NCI-H510A (cell line): ENCODE results near the gene ECEL1.

Experiments
- DNase-seq: peaks from one replicate; lab custom pipeline; 2025; lab: John Stamatoyannopoulos, UW

Gene ECEL1

DNA sequence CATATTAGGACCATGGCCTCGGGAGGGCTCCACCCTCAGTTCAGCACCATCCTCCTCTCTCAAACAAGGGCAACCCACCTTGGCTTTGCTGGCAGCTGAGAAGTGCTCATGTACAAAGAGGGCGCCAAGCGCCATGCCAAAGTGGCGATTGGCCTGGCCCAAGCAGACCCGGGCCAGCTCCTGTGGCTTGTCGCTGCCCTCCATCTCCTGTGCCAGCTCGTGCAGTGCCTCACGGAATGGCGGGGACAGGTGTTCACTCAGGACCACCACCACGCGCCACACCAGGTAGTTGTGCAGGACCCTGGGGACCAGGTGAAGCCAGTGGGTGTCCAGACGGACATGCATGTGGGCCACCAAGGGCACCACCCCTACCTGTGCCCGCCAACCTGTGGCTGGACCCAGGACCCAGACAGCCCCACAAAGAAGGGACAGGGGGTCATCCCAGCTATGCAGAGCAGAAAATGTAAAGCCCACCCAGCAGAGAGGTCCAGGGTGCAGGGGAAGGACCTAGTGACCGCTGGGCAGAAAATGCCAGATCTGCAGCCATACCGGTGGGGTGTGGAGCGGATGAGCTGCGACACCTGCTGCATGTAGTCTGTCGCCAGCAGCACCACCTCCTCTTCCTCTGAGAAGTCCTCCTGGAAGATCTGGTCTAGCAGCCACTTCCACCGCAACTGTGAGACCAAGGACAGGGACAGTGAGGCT lies 3.6 kb downstream of the ECEL1 start:
- DNase-seq, result no peak

DNA sequence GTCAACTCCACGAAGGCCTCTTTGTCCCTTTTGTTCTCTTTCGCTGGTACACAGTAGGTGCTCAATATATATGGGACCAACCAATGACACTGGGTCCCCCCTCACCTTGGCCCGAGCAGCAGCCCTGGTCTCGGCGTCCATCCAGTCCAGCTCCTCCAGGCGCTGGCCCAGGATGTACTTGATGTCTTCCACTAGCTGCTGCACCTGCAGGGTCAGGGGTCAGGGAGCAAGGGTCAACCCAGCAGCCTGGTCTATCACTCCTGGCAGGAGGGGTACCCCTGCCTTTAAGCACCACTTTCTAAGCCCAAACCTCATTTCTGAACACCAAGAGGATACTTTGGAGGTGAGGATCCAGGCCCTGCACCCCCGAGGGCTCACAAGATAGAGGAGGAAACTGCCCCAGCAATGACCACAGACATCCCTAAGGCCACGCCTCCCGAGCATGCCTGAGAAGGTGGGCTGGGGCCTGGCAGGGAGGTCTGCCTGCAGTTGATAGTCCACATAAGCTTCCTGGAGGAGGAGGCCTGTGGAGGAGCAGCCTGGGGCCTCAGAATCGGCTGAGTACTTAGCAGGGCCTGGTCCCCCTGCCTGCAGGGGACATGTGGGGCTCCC lies 4.2 kb downstream of the ECEL1 start:
- no peak for DNase-seq

DNA sequence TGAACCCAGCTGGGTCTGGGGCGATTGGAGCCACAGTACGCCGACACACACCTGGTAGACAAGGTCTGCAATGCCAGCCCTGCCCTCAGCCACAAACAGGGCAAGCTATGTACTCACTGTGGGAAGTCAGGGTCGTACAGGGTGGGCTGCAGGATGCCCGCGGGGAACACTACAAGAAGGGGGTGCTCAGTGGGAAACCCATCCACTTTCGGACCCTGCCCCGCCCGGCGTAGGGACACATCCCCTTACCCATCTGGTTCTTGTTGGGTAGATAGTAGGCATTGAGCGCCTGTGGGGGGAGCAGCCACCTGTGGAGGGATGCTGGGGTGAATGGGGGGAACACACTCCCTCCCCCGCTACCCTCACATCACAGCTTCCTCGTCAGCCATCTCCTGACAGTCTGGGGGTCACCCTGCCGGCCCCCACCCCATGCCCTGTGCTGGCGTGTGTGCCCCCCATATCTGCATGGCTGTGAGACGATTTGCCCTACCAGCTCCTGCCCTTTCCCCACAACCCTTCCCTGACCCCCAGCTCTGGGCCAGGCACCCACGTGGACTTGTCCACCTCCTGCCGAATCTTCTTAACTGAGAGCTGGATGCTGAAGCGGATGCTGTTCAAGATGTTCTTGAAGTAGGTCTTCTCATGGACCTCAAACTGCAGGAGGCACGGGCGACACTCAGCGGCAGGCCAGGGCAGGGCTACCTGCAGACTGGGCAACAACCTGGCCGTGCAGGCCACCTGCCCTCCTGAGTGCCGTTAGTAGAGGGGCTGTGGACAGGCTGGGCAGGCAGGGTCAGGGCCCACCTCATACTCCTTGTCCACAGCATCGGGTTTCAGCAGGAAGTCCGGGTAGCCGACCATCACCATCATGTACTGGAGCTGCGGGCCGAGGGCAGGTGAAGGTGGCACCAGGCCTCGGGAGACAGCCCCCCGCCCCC lies 5.1 kb downstream of the ECEL1 start:
- DNase-seq, result no peak

DNA sequence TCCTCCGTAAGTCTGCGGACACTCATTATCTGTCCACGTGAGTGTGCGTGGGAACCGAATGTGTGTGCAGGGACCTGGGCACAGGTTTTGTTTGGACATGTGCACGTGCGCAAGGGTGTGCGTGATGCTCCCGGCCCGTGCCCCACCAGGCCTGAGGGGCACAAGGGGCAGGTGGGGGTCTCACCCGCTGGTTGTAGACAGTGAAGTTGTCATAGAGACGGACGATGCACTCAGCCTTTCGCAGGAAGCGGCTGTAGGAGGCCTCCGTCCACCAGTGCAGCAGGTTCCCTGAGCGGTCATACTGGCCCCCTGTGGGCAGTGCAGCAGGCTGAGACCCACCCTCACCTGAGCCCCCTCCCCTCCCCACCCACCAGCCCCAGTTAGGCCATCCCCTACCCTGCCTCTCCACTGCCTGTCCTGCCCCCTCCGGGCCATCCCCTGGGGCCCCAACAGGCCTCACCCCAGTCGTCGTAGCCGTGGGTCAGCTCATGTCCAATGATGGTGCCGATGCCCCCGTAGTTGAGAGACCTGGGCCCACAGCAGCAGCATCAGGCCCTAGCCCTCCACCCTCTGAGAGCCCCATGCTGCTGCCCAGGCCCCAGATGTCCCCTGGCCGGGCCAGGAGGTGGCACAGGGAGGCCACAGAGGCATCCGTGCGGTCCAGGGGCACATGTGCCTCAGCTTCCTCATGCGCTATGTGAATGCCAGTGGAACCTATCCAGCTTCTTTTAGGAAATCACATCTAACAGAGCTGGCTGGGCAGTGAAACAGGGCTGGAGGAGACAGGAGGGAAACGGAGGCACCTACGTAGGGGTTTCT lies 6.1 kb downstream of the ECEL1 start:
- DNase-seq, result no peak

DNA sequence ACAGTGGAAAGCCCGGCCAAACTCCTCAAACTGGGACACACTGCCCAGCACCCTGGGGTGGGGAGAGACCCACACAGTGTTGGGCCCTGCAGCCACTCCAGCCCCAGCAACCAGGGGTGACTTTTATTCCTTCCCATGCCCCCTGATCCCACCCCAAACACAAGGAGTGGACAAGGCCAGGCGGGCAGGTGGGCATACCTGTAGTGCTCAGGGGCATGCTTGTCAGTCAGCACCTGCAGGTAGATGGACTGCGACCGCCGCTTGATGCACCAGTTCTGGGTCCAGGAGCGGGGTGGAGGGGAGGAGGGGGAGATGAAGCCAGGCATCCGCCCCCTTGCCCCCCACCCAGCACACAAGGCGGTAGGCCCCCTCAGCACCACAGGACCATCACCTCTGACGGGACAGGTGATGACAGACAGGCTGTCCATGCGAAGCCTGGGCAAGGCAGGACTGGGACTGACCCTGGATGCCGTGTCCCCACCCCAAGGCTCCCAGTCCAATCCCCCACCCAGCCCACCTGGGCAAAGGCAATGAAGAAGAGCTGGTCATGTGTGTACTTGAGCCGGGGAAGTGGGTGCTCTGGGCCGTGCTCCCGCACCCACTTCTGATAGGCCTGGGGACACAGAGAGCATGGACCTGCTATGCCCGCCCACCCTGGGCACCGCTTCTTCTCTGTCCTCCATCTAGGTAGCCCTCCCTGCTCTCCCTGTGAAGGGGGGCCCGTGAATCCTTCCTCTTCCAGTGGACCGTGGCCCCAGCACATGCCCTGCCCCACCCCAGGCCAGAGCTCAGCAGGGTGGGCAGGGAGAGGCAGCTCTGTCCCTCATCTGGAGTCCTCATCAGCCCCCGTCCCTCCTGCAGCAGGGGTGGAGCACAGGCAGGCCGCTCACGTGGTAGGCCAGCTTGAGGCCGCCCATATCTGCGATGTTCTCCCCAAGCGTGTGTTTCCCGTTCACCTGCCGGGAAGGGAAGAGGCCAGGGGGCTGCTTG lies 7.1 kb downstream of the ECEL1 start:
- no peak for DNase-seq

DNA sequence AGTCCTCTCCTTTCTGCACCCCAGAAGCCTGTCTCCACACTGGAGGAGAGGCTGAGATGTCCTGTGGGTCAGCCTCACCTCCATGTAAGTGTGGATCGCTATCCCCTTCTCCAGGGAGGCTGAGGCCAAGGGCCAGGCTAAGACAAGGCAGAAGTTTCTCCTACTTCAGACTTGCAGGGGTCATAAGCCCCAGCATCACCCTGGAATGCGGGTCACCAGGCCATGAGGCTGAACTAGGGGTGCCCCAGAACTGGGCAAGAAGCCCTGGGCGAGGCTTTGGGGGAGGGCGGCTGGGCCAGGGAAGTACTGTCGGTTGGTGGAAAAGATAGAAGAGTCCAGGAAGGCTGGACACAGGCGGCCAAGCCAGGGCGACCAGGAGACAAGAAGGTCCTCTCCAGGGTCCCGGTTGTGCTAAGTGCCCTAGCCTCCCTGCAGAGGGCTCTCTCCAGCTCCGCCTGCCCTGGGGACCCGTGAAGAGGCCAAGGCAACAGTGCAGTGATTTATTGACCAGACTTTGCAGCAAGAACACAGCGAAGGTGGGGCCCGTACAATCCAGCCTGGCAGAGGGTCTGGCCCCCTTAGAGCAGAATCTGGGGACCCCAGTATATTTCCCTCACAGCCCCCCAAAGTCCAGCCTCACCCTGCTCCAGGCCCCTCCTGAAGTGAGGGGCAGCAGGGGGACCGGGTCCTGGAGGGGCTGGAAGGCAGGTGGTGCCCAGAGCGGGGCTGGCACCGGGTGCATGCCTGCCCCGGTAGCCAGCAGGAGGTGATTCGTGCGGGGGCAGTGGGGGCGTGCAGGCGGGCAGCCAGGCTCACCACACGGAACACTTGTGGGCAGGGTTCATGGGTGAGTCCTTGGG lies 8.1 kb downstream of the ECEL1 start:
- no peak for DNase-seq

DNA sequence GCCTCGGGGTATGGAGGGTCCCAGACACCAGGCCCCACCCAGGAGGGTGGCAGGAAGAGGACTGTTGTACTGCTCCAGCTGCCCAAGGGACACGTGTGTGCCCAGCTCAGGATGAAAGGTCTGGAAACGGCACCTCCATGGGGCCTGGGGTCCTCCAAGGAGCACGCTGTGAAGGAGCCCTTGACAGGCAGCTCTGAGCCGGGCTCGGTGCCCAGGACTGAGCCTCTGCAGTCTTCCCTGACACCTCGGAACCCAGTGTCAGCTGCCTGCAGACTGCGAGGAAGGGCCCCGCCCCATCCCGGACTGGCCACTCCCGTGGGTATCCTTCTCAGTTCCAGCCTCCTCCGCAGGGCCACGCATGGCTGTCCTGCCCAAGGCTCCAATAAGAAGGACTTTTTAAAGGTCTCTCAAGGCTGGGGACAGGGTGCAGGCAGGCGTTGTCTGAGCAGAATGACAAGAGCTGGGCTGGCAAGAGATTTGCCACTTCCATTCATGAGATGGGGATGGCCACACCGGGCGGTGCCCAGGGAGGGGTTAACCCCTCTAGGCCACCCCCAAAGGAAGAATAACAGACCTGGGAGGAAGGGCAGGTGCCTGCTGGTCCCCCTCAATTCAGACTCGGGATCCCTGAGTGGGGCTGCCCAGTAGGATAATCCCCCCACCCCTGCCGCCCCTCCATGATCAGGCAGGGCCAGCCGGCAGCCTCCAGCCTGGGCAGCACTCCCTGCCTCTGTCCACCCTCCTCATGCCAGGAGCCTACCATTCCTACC lies 8.9 kb downstream of the ECEL1 start:
- DNase-seq, result no peak

DNA sequence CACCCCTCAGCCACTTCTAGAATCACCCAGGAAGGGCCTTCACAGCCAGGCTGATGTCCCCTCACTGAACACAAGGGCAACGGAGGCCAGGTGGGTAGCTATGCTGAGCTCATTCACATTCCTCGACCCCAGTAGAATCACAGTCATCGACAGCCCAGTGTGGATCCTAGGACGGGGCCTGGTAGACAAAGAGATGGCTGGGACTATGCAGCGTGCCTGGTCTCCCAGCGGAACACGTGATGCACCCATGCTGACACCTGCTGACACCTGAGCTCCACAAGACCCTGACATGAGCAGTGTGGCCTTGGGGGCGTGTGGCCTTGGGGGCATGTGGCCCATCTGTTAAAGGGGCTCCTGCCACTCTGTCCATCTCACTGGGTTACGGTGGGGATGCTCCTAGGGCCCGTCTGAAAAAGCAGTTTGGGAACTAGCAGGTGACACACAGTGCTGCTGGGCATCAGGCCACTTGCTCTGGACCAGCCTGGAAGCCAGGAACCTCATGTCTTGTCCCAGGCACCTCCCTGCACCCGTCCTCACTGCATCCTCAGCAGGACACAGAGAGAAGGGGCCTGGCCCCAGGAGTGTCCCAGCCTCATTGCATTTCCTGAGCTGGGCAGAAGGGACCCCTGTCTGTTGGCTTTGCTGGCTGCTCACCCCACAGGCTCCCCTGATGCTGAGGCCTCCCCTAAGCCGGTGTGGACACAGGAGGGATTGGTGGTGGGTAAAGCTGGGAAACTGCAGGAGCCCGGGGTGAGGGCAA lies 9.7 kb downstream of the ECEL1 start:
- no peak for DNase-seq

DNA sequence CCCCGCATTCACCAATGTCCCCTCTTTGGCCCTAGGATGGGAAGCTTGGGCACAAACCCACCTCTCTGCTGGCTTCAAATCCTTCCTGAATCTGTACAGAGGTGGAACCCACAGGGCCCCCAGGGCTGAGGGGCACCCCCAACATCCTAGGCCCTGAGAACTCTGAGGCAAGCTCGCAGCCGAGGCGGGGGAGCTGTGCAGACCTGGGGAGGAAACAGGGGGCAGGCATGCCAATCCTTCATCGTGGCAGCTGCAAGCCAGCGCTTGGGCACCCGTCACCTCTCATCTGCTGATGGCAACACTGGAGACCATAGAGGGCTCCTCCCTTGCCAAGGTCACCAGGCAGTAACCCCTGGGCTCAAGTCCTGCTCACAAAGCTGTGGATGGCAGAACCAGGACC lies 10.8 kb downstream of the ECEL1 start:
- no peak for DNase-seq

DNA sequence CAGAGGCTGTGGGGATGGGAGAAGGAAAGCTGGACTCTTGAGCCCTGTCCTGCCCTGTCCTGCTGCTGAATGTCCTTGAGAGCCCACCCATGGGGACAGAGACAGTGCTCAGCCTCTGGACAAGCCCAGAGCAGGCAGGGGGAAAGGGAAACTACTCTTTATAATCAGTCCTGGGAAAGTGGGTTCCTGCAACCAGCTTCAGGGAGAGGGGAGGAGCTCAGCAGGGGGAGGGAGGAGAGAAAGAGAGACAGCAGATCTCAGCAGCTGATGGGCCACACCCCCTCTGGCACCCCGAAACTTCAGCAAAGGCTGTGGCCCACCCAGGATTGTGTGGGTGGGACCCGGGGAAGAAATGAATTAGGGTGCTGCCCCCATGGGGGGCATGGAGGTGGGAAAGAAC lies 11.6 kb downstream of the ECEL1 start:
- DNase-seq, result no peak

DNA sequence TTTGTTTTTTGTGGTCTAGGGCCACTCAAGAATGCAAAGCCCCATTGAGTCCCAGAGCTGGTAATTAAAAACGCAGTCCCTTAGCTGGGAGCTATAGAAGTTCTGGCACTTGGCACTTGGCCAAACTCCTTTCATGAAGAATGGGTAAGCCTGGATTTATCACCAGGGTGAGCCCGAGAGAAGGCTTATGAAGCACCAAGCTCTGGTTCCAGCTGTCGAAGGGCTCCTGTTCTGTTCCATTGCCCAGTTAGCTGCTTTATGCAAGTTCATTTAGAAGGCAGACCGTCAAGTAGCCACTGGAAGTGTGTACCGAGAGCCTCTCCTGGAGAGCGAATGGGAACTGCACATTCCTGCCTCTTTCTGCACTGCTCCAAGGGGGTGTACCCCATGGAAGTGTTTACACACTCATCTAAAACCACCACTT lies 14.2 kb downstream of the ECEL1 start:
- DNase-seq, result peak; percentile 97

DNA sequence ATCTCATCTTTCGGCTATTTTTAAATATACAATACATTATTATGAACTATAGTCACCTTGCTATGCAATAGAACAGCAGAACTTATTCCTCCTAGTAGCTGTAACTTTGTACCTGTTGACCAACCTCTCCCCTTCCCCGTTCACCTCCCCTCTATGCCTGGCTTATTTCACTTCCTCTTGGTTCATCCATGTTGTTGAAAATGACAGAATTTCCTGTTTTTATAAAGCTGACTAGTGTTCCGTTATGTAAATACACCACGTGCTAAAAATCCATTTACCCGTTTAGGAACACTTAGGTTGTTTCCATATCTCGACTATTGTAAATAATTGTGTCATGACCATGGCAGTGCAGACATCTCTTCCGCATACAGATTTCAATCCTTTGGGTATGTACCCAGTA lies 21.4 kb downstream of the ECEL1 start:
- no peak for DNase-seq

DNA sequence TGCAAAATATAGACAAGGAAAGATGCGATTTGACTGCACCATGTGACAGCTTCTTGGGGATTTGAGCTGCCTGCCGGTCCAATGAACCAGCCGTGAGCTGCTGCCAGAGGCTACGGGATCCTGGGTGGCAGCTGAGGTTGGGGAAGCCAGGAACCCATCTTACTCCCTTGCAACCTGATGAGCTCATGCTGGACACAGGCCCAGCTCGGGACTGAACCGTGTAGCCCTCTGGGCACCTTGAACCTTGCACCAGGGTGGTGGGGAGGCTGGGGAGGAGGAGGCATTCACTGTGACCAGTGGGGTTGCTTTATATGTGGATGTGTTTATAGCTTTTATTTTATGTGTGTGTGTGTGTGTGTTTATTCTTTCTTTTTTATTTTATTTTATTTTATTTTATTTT lies 22.6 kb downstream of the ECEL1 start:
- DNase-seq, result no peak

DNA sequence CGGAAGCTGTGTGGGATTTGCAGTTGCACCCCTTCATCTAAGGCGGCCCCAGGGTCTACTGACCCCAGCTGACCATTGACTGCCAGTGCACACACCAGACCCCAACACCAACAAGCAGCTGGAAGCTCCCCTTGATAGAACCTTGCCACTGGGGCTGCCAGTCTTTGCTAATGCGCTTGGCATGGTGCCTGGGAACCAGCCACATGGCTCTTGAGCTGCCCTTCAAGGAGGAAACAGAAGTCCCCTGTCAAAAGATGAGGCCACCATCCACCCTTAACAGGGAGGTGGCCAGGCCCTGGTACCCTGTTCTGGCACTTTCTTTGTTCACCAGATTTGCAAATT lies 23.1 kb downstream of the ECEL1 start:
- DNase-seq, result no peak

DNA sequence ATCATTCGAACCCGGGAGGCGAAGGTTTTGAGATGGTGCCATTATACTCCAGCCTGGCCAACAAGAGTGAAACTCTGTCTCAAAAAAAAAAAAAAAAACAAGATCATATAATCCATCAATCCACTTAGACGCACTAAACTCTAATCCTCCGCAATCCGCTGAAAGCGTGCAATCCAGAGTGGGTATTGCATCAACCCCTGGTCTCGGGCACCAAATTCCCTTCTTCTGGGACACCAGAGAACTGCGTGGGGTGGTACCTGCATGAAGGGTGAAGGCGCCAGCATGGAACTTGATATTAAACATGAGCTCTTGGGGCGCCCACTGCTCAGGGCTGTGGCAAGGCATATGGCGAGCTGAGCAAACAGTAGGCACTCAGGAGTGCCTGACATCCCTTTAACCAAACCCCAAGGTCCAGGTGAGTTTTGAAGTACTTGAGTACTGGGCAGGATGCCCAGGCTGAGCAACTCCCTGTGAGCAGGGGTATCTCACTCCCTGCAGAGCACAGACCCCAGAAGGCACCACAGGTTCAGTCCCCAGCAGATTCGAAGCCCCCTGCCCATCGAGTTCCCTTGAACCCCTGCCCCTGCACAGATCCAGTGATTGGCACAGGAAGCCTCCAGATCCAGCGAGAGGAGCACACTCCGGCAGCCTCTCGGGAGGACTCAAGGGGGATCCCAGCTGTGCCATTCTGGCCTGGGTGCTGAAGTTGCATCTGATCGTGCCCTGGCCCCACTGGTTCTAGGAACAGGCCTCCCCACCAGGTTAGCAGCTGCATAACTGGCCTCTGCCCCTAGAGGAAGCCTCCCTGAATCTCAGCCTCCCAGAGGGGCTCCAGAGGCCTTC lies 23.7 kb downstream of the ECEL1 start:
- DNase-seq, result no peak

DNA sequence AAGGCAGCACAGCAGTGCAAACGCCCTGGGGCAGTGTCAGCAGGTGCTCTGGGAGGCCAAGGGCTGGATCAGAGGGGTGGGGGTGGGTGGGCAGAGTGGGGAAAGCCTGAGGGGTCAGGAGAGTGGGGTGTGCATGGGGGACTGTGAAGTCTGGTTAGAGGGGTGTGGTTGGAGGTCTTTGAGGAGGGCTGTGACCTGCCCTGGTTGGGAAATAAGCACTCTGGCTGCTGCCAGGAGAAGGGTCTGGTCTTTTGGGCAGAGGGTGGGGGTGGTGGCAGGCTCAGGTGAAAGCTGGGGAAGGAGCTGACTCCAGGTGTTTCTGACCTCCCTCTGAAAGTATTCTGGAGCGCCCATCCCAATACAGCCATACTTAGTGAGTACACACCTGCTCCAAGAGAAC lies 27.5 kb downstream of the ECEL1 start:
- no peak for DNase-seq

DNA sequence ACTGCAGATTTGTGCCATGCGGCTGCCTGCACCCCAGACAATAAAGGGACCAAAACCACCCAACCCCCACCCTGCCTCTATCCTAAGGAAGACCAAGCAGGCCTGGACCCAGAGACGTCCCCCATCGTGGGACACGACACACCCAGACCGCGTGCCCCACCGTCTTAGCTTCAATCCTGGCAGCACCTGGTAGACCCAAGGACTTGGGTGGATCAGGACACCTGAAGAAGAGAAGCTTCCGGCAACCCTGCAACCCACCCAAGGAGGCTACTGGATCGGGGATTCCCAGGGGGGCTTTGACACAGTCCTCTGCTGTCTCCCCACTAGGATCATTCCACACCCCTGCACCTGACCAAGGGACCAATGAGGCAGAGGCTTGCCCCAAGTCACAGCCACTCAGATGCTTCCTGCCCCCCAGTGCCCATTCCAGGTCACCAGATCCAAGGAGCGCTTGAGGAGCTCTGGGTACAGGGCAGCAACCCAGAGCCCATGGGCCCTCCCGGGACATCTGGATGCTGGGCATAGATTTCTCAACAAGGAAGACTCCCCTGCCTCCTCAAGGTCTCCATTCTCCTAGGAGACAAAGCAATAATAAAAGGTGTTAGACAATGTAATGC lies 28.1 kb downstream of the ECEL1 start:
- no peak for DNase-seq
